ENCODE measurements around the gene ATP5MC2.
"Not testable (repeated sequence)": the region's sequence is repeated elsewhere in the genome, so short reads cannot be mapped to it uniquely, and the experiment has no call there.

Gene ATP5MC2

GRCh38 chr12:53675701-53676607, at the start of gene ATP5MC2:
Gene ATP5MC2, minus strand, starts transcription at chr12:53676083. Its CDS starts 3,469 bp downstream, at chr12:53672614.
- DNase-seq = peak; percentile 91 to 97 (median 97)

DNA sequence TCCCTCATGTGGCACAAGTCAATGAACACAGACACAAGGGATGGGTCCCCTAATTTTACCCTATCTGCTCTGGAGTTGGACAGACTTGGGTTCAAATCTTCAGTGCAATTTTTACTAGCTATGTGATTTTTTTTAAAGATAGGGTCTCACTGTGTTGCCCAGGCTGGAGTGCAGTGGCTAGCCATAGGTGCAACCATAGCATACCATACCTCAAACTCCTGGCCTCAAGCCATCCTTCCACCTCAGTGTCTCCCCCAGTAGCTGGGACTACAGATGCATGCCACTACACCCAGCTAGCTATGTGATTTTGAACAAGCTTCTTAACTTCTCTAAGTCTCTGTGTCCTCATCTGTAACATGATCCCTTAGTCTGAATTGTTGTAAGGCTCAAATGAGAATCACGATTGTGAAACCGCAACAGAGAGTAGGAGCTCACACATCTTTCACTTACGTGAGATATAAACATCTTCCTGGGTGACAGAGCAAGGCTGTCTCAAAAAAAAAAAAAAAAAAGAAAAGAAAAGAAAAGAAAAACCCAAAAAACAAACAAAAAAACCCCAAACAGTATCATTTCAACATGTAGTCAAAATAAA, 46.7 kb upstream of the ATP5MC2 start:
- no peak for DNase-seq

DNA sequence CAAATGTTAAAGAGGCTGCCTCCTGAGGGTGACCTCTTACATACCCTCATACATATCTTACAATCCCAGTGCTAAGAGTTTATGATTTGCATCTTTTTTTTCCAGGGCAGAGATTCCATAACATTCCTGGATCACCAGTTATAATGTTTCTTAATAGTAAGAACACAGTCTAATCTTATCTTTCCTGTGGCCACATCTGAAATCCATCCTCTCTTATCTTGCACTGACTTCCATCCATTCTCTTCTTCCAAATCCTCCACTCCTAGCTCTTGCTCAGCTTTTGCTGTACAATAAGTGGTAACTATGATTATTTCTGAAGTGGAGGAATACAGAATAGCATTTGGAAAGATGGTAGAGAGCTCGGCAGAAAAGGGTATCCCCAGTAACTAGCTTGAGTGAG, 45.1 kb upstream of the ATP5MC2 start:
- no peak for DNase-seq

DNA sequence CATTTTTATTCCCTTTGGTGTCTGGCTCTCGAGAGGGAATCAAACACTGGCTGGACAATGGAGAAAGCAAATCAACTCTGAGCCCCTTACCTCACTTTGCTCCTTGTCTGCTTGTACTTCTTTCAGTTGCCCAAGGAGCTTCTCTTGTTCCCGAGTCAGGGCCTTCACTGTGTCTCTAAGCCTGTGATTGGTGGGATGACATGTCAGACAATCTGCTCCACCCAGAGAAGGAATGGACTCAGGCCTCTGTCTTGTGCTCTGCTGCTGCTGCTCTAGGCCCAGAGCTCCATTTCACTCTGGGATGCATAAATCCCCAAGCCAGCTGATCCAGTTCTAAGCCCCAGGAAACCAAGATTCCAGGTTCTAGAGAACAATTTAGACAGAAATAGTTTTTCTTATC, 43.8 kb upstream of the ATP5MC2 start:
- no peak for DNase-seq

DNA sequence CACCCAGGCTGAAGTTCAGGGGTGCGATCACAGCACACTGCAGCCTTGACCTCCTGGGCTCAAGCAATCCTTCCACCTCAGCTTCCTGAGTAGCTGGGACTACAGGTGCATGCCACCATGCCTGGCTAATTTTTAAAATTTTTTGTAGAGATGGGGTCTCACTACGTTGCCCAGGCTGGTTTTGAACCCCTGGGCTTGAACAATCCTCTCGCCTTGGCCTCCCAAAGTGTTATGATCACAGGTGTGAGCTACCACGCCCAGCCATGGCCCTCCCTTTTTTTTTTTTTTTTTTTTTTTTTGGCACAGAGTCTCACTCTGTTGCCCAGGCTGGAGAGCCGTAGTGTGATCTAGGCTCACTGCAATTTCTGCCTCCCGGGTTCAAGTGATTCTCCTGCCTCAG, 42.7 kb upstream of the ATP5MC2 start:
- DNase-seq = not testable (repeated sequence)

GRCh38 chr12:53717319-53717718, 41.4 kb upstream of the ATP5MC2 start:
- no peak for DNase-seq

- DNase-seq = no peak
These were observed 38.1 kb upstream of the ATP5MC2 start for GRCh38 chr12:53714004-53714403.

- DNase-seq = no peak
These were observed 37.6 kb upstream of the ATP5MC2 start for GRCh38 chr12:53713516-53713915.

GRCh38 chr12:53712059-53712643, 36.3 kb upstream of the ATP5MC2 start:
- DNase-seq = no peak

DNA sequence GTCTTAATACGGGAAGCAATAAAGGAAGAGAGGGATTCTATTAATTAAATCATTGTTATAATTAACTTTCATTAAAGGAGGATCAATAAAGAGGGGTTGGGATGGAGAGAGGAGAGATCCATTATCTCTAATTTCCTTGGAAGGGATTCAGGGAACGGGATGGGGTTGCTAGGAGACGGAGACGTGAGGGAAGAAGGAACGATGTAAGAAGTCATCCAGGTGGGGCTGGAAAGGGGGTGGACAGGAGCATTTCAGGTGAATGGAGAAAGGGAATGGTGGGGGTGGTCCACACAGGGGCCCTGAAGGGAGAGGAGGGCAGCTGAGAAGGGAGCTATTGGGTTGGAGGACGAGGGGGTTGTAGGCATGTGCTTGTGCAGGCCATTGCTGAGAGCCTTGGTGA, 34.2 kb upstream of the ATP5MC2 start:
- no peak for DNase-seq

DNA sequence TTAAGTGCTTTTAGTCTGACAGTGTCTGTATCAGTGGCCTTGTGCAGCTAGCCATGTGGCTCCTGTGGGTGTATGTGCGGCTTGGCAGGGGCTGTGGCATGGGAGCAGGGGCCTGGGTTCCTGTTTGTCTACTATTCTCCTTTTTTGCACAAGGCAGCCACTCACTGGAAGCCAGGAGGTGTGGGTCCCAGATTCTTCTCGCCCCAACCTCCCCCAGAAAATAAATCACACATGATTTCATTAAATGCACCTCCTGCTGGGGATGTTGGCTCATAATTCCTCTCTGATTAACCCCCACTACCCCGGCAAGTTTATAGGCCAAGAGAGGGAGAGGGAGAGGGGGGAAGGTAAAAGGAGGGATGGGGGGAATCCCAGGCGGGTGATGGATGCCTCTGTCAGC, 33.8 kb upstream of the ATP5MC2 start:
- no peak for DNase-seq

DNA sequence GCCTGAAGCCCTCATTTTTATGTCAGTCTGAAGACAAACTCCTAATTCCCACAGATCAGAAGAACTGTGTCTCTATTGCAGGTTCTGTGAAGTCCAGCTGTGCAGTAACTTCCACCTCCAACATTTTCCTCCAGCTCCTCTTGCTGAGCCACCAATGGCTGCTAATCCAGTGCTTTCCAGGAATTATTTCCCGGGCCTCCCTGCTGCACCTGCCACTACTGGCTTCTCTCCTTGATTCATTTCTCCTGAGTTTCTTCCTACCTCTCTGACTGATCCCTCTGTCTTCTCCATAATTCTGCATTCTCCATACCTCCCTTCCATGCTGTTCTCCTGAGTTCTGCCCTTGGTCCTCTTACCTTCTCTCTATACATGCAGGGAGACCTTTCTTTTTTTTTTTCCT, 30.2 kb upstream of the ATP5MC2 start:
- no peak for DNase-seq

GRCh38 chr12:53703756-53704155, 27.9 kb upstream of the ATP5MC2 start:
- DNase-seq = no peak

DNA sequence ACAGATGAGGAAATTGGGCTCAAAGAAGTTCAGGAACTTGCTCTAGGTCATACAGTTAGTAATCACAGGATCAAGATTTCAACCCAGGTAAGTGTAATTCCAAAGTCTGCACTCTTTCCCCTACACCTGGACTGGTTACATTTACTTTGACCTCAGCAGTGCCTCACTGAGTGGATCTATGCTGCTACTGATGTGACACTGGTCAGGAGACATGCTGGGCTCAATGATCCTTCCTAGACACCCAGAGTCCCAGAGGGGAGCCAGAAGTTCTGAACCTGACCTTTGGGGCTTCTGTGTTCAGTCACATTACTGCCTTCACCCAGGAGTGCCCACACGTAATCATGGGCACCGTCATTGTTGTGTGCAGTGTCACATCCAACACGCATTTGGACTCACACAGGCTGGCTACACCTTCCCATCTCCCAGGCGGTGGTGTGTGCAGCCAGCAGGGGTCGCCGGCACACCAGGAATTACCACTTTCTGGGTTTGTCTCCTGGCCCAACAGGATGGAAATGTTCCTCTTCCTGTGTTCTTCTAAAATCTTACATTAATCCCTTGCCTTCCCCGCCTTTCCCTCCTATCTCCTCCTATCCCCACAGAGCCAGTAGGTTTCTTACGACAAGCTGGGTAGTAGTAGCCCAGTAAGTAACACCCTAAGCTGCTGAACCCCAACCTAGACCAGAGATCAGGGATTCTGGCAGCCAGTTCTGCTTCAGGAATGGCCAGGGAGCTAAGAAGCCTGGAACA, 25.8 kb upstream of the ATP5MC2 start:
- DNase-seq = peak; percentile 54 to 77 (median 70)

- no peak for DNase-seq
These were observed 24.7 kb upstream of the ATP5MC2 start for GRCh38 chr12:53700567-53700966.

DNA sequence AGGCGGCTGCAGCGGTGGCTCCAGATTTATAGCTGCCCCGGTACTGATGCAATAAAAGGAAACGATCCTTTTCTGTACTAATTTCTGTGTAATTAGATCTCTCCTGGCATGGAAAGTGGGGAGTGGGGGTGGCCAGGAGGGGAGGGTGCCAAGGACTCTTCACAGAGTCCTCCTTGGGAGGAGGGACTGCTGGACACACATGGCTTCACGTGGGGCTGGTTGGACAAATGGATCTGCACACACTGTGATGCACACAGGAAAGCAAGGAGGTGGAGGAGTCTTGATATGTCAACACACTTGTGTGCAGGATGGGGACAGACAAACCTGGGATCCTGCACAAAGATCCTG, 23.8 kb upstream of the ATP5MC2 start:
- no peak for DNase-seq

- DNase-seq = no peak
These were observed 23.2 kb upstream of the ATP5MC2 start for GRCh38 chr12:53698948-53699677.

GRCh38 chr12:53696655-53697331, 20.9 kb upstream of the ATP5MC2 start:
- DNase-seq = no peak

DNA sequence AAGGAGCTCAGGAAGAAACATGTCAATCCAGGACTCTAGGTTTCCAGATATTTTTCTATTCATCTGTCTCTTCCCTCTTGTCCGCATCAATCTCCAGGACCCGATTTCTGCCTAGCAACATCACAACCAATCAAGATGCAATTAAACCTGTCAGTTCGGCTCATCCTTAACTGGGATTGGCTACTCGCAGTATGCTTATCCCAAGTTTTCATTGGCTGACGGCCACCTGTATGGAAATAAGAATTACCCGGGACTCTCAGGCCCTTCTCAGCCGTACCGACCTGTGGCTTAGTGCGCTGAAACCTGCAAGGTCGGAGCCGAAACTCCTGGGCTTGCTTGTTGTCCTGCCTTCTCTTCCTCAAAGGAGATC, 20.4 kb upstream of the ATP5MC2 start:
- no peak for DNase-seq

DNA sequence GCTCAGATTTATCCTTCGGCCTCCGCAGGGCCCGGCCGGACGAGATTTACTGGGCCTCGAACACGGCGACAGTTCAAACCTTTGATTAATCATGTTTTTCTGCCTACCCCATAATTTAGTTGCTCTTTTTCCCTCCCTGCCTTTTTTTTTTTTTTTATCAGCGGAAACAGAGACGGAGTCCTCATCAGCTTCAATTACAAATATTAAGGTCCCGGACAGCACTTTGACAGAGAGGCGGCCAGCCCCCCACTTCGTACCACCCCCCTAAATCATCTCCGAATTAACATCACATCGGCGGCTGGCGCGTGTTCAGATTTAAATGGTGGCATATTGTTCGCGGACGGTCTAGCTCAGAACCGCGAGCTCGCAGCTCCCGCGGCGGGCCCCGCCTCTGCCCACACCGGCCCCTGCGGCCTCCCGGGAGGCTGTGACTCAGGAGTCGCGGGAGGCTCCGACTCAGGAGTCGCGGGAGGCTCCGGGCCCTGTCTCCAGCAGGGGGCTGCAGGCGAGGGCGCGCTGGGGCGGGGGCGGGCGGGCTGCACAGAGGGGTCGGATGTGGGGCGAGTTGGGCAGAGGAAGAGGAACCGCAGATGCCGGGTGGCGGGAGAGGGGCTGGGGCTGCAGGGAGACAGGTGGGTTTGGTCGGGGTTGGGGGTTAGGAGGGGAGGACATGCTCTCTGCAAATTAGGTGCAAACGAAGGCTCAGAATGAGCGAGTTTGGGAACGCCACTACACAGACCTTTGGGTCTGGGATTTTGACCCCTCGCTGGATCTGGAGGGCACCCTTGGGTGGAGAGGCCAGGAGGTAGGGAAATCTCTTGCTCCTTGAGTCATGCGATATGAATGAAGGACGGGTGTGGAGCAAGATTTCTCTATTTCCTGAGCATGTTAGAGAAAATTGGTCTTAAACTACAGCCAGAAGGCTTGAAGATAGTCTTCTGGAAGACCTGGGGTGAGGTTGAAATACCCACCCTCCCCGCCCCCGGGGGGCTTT, 19.6 kb upstream of the ATP5MC2 start:
- DNase-seq = peak in 3 of 6 experiments; percentile 18 to 30 (median 24)

DNA sequence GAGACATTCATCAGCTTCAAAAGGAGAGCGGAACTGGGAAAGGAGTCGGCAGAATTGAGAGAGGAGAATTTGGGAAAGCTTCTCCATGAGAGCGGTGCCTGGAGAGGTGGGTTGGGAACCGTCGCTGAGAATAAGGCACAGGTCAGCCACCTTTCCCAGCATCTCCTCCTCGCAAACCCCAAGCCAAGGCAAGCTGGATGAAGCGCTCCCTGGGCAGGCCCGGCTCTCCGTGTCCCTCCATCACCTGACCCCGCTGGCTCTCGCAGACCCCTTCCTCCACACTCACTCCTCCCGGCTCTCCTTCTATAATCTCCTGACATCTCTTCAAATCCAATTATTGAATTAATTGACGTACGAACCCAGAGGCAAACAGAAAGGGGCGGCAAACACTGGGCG, 18.9 kb upstream of the ATP5MC2 start:
- DNase-seq = no peak
